ENCODE data around the gene TMC5.
"Not testable (repeated sequence)": the region's sequence is repeated elsewhere in the genome, so short reads cannot be mapped to it uniquely, and the experiment has no call there.

Gene TMC5

DNA sequence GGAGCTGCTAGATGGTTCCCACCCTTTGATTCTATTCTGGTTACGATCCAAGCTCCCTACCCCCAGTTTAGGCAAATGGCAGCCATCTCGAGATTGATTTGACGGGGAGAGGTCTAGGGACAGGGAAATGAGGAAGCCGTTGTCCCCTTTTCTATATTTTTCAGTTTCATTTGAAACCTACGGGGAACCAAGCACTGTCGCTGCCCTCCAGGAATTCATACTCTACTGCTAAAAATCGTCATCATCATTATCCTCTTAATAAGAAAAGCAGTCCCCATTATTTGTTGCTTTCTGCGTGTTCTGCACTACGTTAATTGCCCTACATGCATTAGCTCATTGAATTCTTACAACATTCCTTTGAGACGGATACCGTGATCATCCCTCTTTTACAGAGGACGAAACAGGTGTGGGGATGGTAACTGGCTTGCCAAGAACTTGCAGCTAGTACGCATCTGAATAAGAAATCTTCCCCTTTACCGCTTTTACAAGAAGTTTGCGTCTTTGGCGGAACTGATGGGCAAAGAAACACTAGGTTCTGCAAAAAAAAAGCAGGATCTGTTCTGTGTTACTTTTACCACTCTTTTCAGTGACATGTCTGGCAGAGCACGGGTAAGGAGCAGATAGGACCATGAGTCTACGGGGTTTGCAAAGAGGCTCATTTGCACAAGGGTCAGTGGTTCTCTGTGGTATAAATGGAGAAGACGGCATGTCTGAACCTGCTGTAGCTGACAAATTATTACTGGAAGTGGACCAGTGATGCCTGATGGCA lies 107.1 kb downstream of the TMC5 start:
- no peak overlapping the region for H3K27ac ChIP-seq (ENCODE audit: low read length)
- H3K36me3 ChIP-seq (ENCODE audit: control insufficient read depth, low read depth, low read length): peaks cover 11% of the 10 kb centered on the region
- H3K4me3 ChIP-seq (ENCODE audit: low read length): peak overlapping the region; percentile 88
- H3K4me1 ChIP-seq (ENCODE audit: control insufficient read depth, low read depth, low read length): peaks cover 21% of the 10 kb centered on the region
- no peaks in the 10 kb centered on the region for H3K27me3 ChIP-seq (ENCODE audit: control insufficient read depth, insufficient read depth, low read length)
- no peaks in the 10 kb centered on the region for H3K9me3 ChIP-seq (ENCODE audit: control insufficient read depth, low read depth, low read length)
- H3K9ac ChIP-seq (ENCODE audit: low read length): peak overlapping the region; percentile 74

DNA sequence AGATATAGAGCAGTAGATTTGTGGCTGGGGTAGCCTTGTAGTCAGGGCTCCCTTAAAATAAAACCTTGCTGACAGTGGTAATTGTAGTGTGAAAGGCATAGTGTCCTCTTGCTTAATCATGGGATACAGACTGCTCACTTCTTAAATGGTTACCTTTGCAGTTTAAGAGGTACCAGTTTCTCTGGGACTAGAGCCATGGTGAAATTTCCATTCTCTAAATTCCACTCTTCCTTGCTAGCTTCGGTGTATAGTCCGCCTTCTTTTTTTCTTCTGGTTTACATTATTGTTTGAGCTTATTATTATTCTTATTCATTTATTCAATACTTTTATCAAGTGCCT lies 107.7 kb downstream of the TMC5 start:
- Histone ChIP-seq H3K27me3 (ENCODE audit: control insufficient read depth, insufficient read depth, low read length) (no peaks in the 10 kb centered on the region), H3K4me3 (ENCODE audit: low read length) (peak overlapping the region; percentile 88), H3K9ac (ENCODE audit: low read length) (peak overlapping the region; percentile 74), H3K4me1 (ENCODE audit: control insufficient read depth, low read depth, low read length) (peaks cover 21% of the 10 kb centered on the region), H3K9me3 (ENCODE audit: control insufficient read depth, low read depth, low read length) (no peaks in the 10 kb centered on the region), H3K36me3 (ENCODE audit: control insufficient read depth, low read depth, low read length) (peaks cover 11% of the 10 kb centered on the region), H3K27ac (ENCODE audit: low read length) (no peak overlapping the region)

DNA sequence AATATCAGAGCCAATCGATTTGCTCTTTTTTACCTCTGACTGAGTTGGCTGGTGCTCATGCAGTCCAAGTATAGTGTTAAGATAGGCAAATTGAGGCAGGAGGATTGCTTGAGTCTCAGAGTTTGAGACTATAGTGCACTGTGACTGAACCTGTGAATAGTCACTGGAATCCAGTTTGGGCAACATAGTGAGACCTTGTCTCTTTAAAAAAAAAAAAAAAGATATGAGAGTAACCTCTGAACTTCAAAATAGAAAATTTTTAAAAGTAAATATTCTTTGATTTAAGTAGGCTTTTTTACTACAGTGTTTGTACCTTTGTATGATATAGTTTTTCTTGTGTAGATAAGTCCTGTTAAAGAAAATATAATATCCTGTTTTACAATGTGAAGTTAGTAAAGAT lies 109.5 kb downstream of the TMC5 start:
- no peak overlapping the region for H3K9ac ChIP-seq (ENCODE audit: low read length)
- no peak overlapping the region for H3K4me3 ChIP-seq (ENCODE audit: low read length)
- no peaks in the 10 kb centered on the region for H3K9me3 ChIP-seq (ENCODE audit: control insufficient read depth, low read depth, low read length)
- H3K27me3 ChIP-seq (ENCODE audit: control insufficient read depth, insufficient read depth, low read length): no peaks in the 10 kb centered on the region
- peaks cover 12% of the 10 kb centered on the region for H3K36me3 ChIP-seq (ENCODE audit: control insufficient read depth, low read depth, low read length)
- H3K4me1 ChIP-seq (ENCODE audit: control insufficient read depth, low read depth, low read length): peaks cover 14% of the 10 kb centered on the region
- H3K27ac ChIP-seq (ENCODE audit: low read length): no peak overlapping the region

DNA sequence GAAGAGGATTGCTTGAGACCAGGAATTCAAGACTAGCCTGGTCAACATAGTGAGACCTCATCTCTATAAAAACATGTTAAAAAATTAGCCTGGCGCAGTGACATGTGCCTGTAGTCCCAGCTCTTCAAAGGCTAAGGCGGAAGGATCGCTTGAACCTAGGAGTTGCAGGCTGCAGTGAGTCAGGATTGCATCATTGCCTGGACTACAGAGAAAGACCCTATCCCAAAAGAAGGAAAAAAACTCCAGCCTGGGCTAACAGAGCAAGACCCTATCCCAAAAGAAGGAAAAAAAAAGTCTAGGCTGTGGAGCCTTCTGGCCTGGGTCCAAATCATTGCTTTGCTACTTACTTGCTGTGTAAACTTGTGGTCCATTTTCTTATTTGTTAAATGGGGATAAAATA lies 111.0 kb downstream of the TMC5 start:
- Histone ChIP-seq H3K36me3 (ENCODE audit: control insufficient read depth, low read depth, low read length) (peaks cover 20% of the 10 kb centered on the region), H3K27ac (ENCODE audit: low read length) (no peak overlapping the region), H3K4me1 (ENCODE audit: control insufficient read depth, low read depth, low read length) (peaks cover 5% of the 10 kb centered on the region), H3K4me3 (ENCODE audit: low read length) (no peak overlapping the region), H3K9ac (ENCODE audit: low read length) (no peak overlapping the region), H3K9me3 (ENCODE audit: control insufficient read depth, low read depth, low read length) (no peaks in the 10 kb centered on the region), H3K27me3 (ENCODE audit: control insufficient read depth, insufficient read depth, low read length) (no peaks in the 10 kb centered on the region)

DNA sequence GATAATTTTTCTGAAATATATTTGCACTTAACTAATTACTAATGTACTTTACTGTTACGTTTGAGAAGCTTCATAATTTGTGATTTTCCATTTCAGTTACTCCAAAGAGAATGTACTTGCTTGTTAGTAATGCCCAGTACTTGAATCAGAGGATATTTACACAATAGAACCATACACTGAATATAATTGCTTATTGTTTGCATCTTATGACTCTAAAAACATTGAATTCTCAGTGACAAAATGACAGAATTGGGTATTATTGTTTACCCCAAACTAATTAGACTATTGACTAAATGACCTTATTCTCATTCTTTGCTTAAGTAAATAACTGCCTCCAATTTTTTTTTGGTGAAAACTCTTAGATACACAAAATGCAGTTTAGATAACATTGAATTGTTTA lies 114.9 kb downstream of the TMC5 start:
- no peaks in the 10 kb centered on the region for H3K4me1 ChIP-seq (ENCODE audit: control insufficient read depth, low read depth, low read length)
- H3K36me3 ChIP-seq (ENCODE audit: control insufficient read depth, low read depth, low read length): peaks cover 37% of the 10 kb centered on the region
- no peak overlapping the region for H3K9ac ChIP-seq (ENCODE audit: low read length)
- H3K9me3 ChIP-seq (ENCODE audit: control insufficient read depth, low read depth, low read length): no peaks in the 10 kb centered on the region
- H3K27me3 ChIP-seq (ENCODE audit: control insufficient read depth, insufficient read depth, low read length): no peaks in the 10 kb centered on the region
- no peak overlapping the region for H3K27ac ChIP-seq (ENCODE audit: low read length)
- H3K4me3 ChIP-seq (ENCODE audit: low read length): no peak overlapping the region

DNA sequence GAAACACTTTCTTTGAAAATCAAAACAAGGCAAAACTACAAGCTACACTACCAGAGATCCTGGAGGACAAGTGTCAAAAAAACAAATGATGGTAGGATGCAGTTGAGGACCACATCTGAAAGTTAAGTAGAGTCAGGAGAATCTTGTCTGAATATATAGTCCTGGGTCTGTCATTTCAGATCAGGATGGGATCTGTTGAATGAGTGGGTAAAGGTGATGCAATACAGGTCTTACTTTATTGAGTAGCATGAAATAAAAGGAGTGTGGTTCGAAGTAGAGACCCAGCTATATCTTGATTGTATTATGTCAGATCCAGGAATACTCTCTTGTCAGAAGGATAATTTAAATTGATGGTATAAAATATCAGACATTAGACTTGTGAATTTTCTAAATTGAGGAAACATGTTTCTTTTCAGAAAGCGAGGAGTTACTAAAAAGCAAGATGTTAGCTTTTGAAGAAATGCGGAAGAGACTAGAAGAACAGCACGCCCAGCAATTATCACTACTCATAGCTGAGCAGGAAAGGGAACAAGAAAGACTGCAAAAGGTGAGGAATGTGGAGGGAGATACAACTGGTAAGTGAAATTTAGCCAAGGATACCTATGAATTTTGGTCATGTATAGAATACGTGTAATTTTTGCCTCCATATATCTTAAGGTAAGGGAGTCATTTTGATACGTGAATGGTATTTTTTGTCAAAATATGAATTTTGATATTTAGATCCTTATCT lies 122.7 kb downstream of the TMC5 start:
- Histone ChIP-seq H3K9me3 (ENCODE audit: control insufficient read depth, low read depth, low read length) (no peaks in the 10 kb centered on the region), H3K36me3 (ENCODE audit: control insufficient read depth, low read depth, low read length) (peaks cover 53% of the 10 kb centered on the region), H3K27me3 (ENCODE audit: control insufficient read depth, insufficient read depth, low read length) (no peaks in the 10 kb centered on the region), H3K4me1 (ENCODE audit: control insufficient read depth, low read depth, low read length) (no peaks in the 10 kb centered on the region), H3K4me3 (ENCODE audit: low read length) (no peak overlapping the region), H3K9ac (ENCODE audit: low read length) (no peak overlapping the region), H3K27ac (ENCODE audit: low read length) (no peak overlapping the region)

DNA sequence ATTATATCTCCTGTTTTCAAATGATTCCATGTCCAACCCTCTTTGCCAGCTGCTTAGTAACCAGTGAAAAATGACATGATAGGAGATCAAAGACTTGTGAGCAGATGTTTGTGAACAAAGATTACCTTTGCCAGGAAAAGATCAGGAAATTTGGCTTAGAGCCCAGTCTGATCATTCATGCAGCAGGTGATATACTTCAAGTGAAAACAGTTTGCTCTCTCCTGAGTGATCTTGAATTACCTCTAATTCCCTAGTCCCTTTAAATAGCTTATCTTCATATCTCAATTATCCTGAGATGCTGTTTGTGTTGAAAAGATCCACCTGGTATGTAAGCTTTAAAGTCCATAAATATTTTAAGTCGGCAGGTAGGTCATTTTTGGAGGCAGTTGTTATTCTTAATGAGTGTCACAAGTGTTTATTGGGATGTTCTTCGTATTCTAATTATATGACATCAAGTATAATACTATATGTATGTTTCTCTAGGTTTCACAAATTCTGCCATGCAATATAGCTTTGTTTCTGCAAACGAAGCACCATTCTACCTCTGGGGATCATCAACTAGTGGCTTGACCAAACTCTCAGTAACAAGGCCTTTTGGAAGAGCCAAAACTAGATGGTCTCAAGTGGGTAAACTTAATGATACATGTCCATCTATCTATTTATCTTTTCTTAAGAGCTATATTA lies 124.6 kb downstream of the TMC5 start:
- Histone ChIP-seq H3K36me3 (ENCODE audit: control insufficient read depth, low read depth, low read length) (peaks cover 49% of the 10 kb centered on the region), H3K27ac (ENCODE audit: low read length) (no peak overlapping the region), H3K9ac (ENCODE audit: low read length) (no peak overlapping the region), H3K4me1 (ENCODE audit: control insufficient read depth, low read depth, low read length) (no peaks in the 10 kb centered on the region), H3K27me3 (ENCODE audit: control insufficient read depth, insufficient read depth, low read length) (no peaks in the 10 kb centered on the region), H3K9me3 (ENCODE audit: control insufficient read depth, low read depth, low read length) (no peaks in the 10 kb centered on the region), H3K4me3 (ENCODE audit: low read length) (no peak overlapping the region)

DNA sequence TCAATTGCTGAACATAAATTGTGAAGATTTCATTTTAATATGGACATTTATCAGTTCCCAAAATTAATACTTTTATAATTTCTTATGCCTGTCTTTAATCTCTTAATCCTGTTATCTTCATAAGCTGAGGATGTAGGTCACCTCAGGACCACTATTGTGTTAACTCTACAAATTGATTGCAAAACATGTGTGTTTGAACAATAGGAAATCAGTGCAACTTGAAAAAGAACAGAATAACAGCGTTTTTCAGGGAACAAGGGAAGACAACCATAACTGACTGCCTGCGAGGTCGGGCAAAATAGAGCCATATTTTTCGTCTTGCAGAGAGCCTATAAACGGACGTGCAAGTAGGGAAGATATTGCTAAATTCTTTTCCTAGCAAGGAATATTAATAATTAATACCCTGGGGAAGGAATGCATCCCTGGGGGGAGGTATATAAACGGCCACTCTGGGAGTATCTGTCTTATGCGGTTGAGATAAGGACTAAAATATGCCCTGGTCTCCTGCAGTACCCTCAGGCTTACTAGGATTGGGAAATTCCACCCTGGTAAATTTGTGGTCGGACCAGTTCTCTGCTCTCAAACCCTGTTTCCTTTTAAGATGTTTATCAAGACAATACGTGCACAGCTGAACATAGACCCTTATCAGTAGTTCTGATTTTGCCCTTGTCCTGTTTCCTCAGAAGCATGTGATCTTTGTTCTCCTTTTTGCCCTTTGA lies 125.8 kb downstream of the TMC5 start:
- not testable (repeated sequence) for H3K9ac ChIP-seq (ENCODE audit: low read length); H3K27me3 ChIP-seq (ENCODE audit: control insufficient read depth, insufficient read depth, low read length); H3K4me3 ChIP-seq (ENCODE audit: low read length); H3K27ac ChIP-seq (ENCODE audit: low read length); H3K9me3 ChIP-seq (ENCODE audit: control insufficient read depth, low read depth, low read length); H3K4me1 ChIP-seq (ENCODE audit: control insufficient read depth, low read depth, low read length)
- H3K36me3 ChIP-seq (ENCODE audit: control insufficient read depth, low read depth, low read length): peaks cover 52% of the 10 kb centered on the region

DNA sequence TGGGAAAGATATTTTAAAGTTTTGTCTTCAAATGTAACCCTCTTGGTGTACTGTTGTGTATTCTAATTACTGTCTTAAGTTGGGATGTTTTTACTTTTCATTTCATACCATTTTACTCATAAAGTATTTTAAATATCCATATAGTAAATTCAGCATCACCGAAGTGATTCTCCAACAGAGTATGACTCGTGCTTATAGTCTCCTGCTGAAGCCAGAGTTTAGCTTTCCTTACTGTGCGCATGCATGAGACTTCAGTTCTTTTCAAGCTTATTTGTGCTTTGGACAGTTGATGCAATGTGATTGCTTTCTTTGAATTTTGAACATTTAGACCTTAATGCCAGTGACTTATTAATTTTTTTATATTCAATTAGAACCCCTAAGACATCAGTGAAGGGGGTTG lies 130.5 kb downstream of the TMC5 start:
- Histone ChIP-seq H3K4me1 (ENCODE audit: control insufficient read depth, low read depth, low read length) (no peaks in the 10 kb centered on the region), H3K9ac (ENCODE audit: low read length) (no peak overlapping the region), H3K36me3 (ENCODE audit: control insufficient read depth, low read depth, low read length) (peaks cover 40% of the 10 kb centered on the region), H3K4me3 (ENCODE audit: low read length) (no peak overlapping the region), H3K27ac (ENCODE audit: low read length) (no peak overlapping the region), H3K9me3 (ENCODE audit: control insufficient read depth, low read depth, low read length) (no peaks in the 10 kb centered on the region), H3K27me3 (ENCODE audit: control insufficient read depth, insufficient read depth, low read length) (no peaks in the 10 kb centered on the region)
